Brain microvascular endothelial cell (primary cell): ENCODE data around the gene HDAC9.

Experiments
- DNase-seq: peaks from one replicate; pipeline ENCODE4 v3.0.0-alpha.2; 2020
- H3K27ac ChIP-seq: fragments of 250-450 bp; sonication (Bioruptor Pico); 2 replicates; pipeline ENCODE4 v1.5.1; 2020; ENCODE audit warnings: mild to moderate bottlenecking, moderate library complexity
- H3K27me3 ChIP-seq: fragments of 250-450 bp; sonication (Bioruptor Pico); replicated peaks from 2 replicates; pipeline ENCODE4 v1.5.1; 2020; ENCODE audit warnings: mild to moderate bottlenecking
- H3K36me3 ChIP-seq: fragments of 250-450 bp; sonication (Bioruptor Pico); replicated peaks from 2 replicates; pipeline ENCODE4 v1.5.1; 2020; ENCODE audit warnings: mild to moderate bottlenecking
- H3K4me3 ChIP-seq: 2 replicates; pipeline ENCODE4 v1.5.1; 2011; ENCODE audit warnings: low read depth, mild to moderate bottlenecking, control low read depth, low read length, moderate library complexity
- CTCF ChIP-seq: IDR thresholded peaks from 2 replicates; pipeline ENCODE4 v1.5.1; 2011; ENCODE audit warnings: low read depth, mild to moderate bottlenecking, moderate library complexity, low read length, control low read depth, inconsistent platforms; ENCODE audit errors: missing control alignments
- in situ Hi-C: cut with HindIII; loops from 2 replicates; pipeline ENCODE4 v1.10.0; 2017; ENCODE audit warnings: low sequenced_read_pairs, low pct_ligation_motif_present

Gene HDAC9

GRCh38 chr7:18520450-18521235, 25.1 kb downstream of the HDAC9 start:
- Histone ChIP-seq H3K4me3 (no peak overlapping the region), H3K27ac (peak overlapping the region; percentile 62), H3K36me3 (no peaks in the 10 kb centered on the region), H3K27me3 (no peaks in the 10 kb centered on the region)
- peak; percentile 47 for DNase-seq
- in situ Hi-C loops = no loop called here
- no peak for TF ChIP-seq CTCF

GRCh38 chr7:18521236-18521589, 25.7 kb downstream of the HDAC9 start:
- peak overlapping the region; percentile 62 for H3K27ac ChIP-seq
- H3K4me3 ChIP-seq = no peak overlapping the region
- no peak for TF ChIP-seq CTCF
- H3K27me3 ChIP-seq = no peaks in the 10 kb centered on the region
- DNase-seq = no peak
- H3K36me3 ChIP-seq = no peaks in the 10 kb centered on the region
- in situ Hi-C loops = no loop called here

- in situ Hi-C loops = no loop called here
- Histone ChIP-seq H3K27ac (no peak overlapping the region), H3K36me3 (no peaks in the 10 kb centered on the region), H3K27me3 (no peaks in the 10 kb centered on the region), H3K4me3 (no peak overlapping the region)
- no peak for DNase-seq
- TF ChIP-seq CTCF = no peak
These were observed 26.5 kb downstream of the HDAC9 start for GRCh38 chr7:18521945-18522566.

GRCh38 chr7:18524248-18524647, 28.7 kb downstream of the HDAC9 start:
- no peak for TF ChIP-seq CTCF
- Histone ChIP-seq H3K4me3 (no peak overlapping the region), H3K36me3 (no peaks in the 10 kb centered on the region), H3K27ac (no peak overlapping the region), H3K27me3 (no peaks in the 10 kb centered on the region)
- in situ Hi-C loops = no loop called here
- DNase-seq = no peak

- in situ Hi-C loops = no loop called here
- no peak for TF ChIP-seq CTCF
- DNase-seq = no peak
- no peaks in the 10 kb centered on the region for H3K27me3 ChIP-seq
- H3K4me3 ChIP-seq = no peak overlapping the region
- H3K27ac ChIP-seq = no peak overlapping the region
- H3K36me3 ChIP-seq = no peaks in the 10 kb centered on the region
These were observed 30.9 kb downstream of the HDAC9 start for GRCh38 chr7:18526368-18526878.

- no peak overlapping the region for H3K27ac ChIP-seq
- DNase-seq = no peak
- H3K36me3 ChIP-seq = no peaks in the 10 kb centered on the region
- H3K4me3 ChIP-seq = no peak overlapping the region
- no peak for TF ChIP-seq CTCF
- H3K27me3 ChIP-seq = no peaks in the 10 kb centered on the region
- in situ Hi-C loops = no loop called here
These were observed 33.7 kb downstream of the HDAC9 start for GRCh38 chr7:18529239-18529638.
